Measurements from ENCODE around the gene NELFE. TPM values are rescaled to one million over a fixed set of nuclear protein-coding genes. Genes with fewer than 3 reads are reported as not detected.
"Not testable (repeated sequence)": the region's sequence is repeated elsewhere in the genome, so short reads cannot be mapped to it uniquely, and the experiment has no call there.

Gene NELFE
- polyA plus RNA-seq, 1 experiment = 69.6 TPM

DNA sequence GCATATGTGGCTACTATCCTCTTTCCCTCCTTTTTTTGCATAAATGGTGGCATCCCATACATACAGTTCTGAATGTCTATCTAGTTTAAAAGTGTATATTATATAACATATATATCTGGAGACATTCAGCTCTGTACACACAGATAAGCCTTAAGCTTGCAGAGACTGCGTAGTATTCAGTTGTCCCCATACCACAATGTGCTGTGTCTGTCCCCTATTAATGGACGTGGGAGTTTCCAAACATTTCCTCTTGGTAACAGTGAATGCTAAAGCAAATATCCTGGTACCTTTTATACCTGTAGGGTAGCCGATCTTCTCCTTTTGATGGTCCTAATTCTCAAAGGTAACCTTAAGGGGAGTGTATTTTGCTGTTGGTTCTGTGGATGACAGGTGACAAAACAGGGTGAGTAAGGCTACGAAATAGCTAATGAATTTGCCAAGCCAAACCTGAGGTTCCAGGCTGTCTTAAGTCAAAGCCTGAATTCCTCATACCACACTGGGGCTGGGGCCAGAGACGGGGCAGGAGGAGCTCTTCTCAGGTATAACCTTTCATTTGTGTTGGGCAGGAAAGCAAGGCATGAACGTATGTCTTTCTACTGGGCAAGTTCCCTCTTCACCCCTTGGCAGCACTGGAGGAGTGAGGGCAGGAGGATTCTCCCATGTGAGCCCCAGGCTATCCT, 39.0 kb downstream of the NELFE start:
- no peak for DNase-seq (ENCODE audit: low read depth)
- TF ChIP-seq, protein P1, sequence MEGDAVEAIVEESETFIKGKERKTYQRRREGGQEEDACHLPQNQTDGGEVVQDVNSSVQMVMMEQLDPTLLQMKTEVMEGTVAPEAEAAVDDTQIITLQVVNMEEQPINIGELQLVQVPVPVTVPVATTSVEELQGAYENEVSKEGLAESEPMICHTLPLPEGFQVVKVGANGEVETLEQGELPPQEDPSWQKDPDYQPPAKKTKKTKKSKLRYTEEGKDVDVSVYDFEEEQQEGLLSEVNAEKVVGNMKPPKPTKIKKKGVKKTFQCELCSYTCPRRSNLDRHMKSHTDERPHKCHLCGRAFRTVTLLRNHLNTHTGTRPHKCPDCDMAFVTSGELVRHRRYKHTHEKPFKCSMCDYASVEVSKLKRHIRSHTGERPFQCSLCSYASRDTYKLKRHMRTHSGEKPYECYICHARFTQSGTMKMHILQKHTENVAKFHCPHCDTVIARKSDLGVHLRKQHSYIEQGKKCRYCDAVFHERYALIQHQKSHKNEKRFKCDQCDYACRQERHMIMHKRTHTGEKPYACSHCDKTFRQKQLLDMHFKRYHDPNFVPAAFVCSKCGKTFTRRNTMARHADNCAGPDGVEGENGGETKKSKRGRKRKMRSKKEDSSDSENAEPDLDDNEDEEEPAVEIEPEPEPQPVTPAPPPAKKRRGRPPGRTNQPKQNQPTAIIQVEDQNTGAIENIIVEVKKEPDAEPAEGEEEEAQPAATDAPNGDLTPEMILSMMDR (IDR thresholded peaks at IDR 0.05; ENCODE audit: insufficient read depth, low read depth, low read length) = no peak
- CTCF ChIA-PET = interaction anchor here (0.9 to 1.1 kb wide), 2 partner anchors 20 to 32 kb away, joined by 3 to 4 read pairs; no protein-coding TSS in a partner anchor
- POLR2A ChIA-PET = no interaction called here
- Histone ChIP-seq H3K4me3 (ENCODE audit: low read depth, low read length) (no peak overlapping the region), H3K36me3 (ENCODE audit: control insufficient read depth, insufficient read depth, low read length) (no peaks in the 10 kb centered on the region), H3K27me3 (ENCODE audit: control insufficient read depth, insufficient read depth, low read length) (no peaks in the 10 kb centered on the region)

DNA sequence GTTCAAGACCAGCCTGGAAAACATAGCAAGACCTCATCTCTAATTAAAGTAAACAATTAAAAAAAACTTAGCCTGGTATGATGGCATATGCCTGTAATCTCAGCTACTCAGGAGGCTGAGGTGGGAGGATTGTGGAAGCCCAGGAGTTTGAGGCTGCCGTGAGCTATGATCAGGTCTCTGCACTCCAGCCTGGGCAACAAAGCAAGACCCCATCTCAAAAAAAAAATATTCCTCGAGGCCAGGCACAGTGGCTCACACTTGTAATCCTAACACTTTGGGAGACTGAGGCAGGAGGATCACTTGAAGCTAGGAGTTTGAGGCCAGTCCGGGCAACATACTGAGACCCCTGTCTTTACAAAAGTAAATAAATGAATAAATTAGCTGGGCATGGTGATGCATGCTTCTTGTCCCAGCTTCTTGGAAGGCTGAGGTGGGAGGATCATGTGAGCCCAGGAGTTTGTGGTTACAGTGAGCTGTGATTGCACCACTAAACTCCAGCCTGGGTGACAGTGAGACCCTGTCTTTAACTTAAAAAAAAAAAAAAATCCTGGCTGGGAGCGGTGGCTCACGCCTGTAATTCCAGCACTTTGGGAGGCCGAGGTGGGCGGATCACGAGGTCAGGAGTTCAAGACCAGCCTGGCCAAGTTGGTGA, 40.6 kb downstream of the NELFE start:
- CTCF ChIA-PET = interaction anchor here (0.6 to 1.4 kb wide), 3 partner anchors 23 to 34 kb away, joined by 3 to 4 read pairs (median 3); no protein-coding TSS in a partner anchor
- Histone ChIP-seq H3K4me3 (ENCODE audit: low read depth, low read length) (no peak overlapping the region), H3K36me3 (ENCODE audit: control insufficient read depth, insufficient read depth, low read length) (no peaks in the 10 kb centered on the region), H3K27me3 (ENCODE audit: control insufficient read depth, insufficient read depth, low read length) (no peaks in the 10 kb centered on the region)
- POLR2A ChIA-PET = interaction anchor here (0.6 kb wide), 1 partner anchor 234 kb away, joined by 7 read pairs; the partner anchor contains the start of gene PRRT1
- no peak for DNase-seq (ENCODE audit: low read depth)
- TF ChIP-seq, protein P1 (IDR thresholded peaks at IDR 0.05; ENCODE audit: insufficient read depth, low read depth, low read length) = no peak

DNA sequence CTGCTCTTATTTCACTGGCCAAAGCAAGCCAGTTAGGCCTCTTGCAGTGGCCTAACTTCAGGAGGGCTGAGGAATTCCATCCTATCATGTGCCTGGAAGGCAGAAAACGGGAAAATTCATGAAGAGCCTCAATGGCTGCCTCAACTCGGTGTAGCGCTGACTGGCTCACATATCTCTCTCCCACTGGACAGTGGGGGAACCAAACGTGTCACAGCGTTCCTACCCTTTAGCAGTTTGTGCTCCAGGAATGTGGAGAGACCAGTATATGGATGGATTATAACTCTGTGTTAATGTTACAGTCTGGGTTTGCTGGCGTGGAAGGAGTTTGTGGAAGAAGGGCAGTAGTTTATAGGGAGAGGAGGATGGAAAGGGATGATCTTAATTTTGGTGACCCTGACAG, 43.0 kb downstream of the NELFE start:
- TF ChIP-seq, protein P1 (IDR thresholded peaks at IDR 0.05; ENCODE audit: insufficient read depth, low read depth, low read length) = no peak
- ChIA-PET CTCF (no interaction called here), POLR2A (no interaction called here)
- DNase-seq (ENCODE audit: low read depth) = no peak
- no peaks in the 10 kb centered on the region for H3K27me3 ChIP-seq (ENCODE audit: control insufficient read depth, insufficient read depth, low read length)
- H3K36me3 ChIP-seq (ENCODE audit: control insufficient read depth, insufficient read depth, low read length) = no peaks in the 10 kb centered on the region
- H3K4me3 ChIP-seq (ENCODE audit: low read depth, low read length) = no peak overlapping the region

DNA sequence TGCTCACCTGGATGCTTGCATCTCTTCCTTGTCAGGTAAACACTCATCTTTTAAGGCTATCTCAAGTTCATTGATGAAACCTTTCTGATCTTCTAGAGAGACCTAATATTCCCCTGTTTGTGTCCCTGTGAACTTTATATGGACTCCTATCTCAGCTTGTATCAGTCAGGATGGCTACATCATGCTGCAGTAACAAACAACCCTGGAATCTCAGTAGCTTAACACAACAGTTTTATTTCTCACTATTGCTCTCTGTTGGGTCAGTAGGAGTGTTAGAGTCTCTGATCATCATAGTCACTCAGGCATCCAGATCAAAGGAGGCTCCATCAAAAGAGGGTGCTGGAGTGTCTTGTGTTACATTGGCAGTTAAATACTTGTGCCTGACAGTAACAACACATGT, 43.4 kb downstream of the NELFE start:
- no peaks in the 10 kb centered on the region for H3K36me3 ChIP-seq (ENCODE audit: control insufficient read depth, insufficient read depth, low read length)
- POLR2A ChIA-PET = no interaction called here
- no peak overlapping the region for H3K4me3 ChIP-seq (ENCODE audit: low read depth, low read length)
- CTCF ChIA-PET = no interaction called here
- no peaks in the 10 kb centered on the region for H3K27me3 ChIP-seq (ENCODE audit: control insufficient read depth, insufficient read depth, low read length)
- DNase-seq (ENCODE audit: low read depth) = no peak
- TF ChIP-seq, protein P1 (IDR thresholded peaks at IDR 0.05; ENCODE audit: insufficient read depth, low read depth, low read length) = no peak

DNA sequence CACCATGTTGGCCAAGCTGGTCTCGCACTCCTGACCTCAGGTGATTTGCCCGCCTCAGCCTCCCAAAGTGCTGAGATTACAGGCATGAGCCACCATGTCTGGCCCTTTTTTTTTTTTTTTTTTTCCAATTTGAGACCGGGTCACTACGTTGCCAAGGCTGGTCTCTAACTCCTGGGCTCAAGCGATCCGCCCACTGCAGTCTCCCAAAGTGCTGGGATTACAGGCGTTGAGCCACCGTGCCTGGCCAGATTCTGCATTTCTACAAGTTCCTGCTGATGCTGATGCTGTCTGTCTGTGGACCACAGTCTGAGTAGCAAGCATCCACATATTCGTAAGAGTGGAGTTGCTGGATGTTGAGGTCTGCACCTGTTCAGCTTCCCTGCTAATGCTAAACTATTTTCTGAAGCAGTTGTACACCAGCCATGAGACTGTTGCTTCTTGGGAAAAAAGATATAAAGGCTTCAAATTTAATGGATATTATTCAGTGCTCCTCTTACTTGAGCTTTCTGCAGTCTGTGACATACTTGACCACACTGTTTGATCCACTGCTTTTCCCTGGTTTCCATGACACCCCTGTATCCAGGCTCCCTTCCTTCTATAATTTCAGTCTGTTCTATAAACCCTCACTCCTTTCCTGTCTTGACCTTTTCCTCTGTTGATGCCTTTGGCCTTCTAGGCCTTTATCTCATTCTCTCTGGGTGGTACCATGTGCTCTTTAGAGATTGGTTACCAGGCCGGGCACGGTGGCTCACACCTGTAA, 46.8 kb downstream of the NELFE start:
- no peak overlapping the region for H3K4me3 ChIP-seq (ENCODE audit: low read depth, low read length)
- no peaks in the 10 kb centered on the region for H3K27me3 ChIP-seq (ENCODE audit: control insufficient read depth, insufficient read depth, low read length)
- CTCF ChIA-PET = interaction anchor here (1.4 kb wide), 1 partner anchor 40 kb away, joined by 9 read pairs; no protein-coding TSS in a partner anchor
- no peak for DNase-seq (ENCODE audit: low read depth)
- TF ChIP-seq, protein P1 (IDR thresholded peaks at IDR 0.05; ENCODE audit: insufficient read depth, low read depth, low read length) = no peak
- POLR2A ChIA-PET = interaction anchor here (0.6 kb wide), 1 partner anchor 331 kb away, joined by 5 read pairs; no protein-coding TSS in a partner anchor
- H3K36me3 ChIP-seq (ENCODE audit: control insufficient read depth, insufficient read depth, low read length) = no peaks in the 10 kb centered on the region

DNA sequence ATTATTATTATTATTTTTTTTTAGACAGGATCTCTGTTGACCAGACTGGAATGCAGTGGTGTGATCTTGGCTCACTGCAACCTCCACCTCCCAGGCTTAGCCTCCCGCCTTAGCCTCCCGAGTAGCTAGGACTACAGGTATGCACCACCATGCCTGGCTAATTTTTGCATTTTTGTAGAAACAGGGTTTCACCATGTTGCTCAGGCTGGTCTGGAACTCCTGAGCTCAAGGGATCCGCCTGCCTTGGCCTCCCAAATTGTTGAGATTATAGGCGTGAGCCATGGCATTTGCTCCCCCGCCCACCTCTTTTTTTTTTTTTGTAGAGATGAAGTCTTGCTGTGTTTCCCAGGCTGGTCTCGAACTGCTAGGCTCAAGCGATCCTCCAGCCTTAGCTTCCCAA, 49.5 kb downstream of the NELFE start:
- H3K36me3 ChIP-seq (ENCODE audit: control insufficient read depth, insufficient read depth, low read length); H3K4me3 ChIP-seq (ENCODE audit: low read depth, low read length); POLR2A ChIA-PET; DNase-seq (ENCODE audit: low read depth); H3K27me3 ChIP-seq (ENCODE audit: control insufficient read depth, insufficient read depth, low read length): not testable (repeated sequence)
- CTCF ChIA-PET = interaction anchor here (1.5 to 2.3 kb wide), 2 partner anchors 9 to 43 kb away, joined by 3 to 8 read pairs; no protein-coding TSS in a partner anchor
